MCF 10A (cell line): Measurements from ENCODE around the gene TCOF1. TPM values are rescaled to one million over a fixed set of nuclear protein-coding genes. Genes with fewer than 3 reads are reported as not detected.

Experiments
- BruUV-seq: library from RNA; stranded (reverse); fragments of 400-500 nt; replicated peaks from 2 replicates; lab custom pipeline; 2021; lab: Mats Ljungman, UMichigan
- CTCF ChIA-PET: fragments of 300-600 bp; sonication (Branson Sonifier 250); formaldehyde crosslinking; extraction: SDS; loops from one replicate; lab custom pipeline; 2021; ENCODE audit warnings: antibody characterized with exemption, inconsistent platforms; lab: Yijun Ruan, JAX
- POLR2A ChIA-PET: fragments of 300-600, 350-650 bp; sonication (Branson Sonifier 250); formaldehyde crosslinking; extraction: SDS; loops from one replicate; lab custom pipeline; 2020; ENCODE audit warnings: antibody characterized with exemption, inconsistent platforms; lab: Yijun Ruan, JAX
- DNase-seq: peaks from one replicate; pipeline ENCODE4 v3.0.0-alpha.2; 2018; ENCODE audit not compliant: unreplicated experiment
- H3K27ac Mint-ChIP-seq: one replicate; pipeline ENCODE4 v1.8.0; 2022; ENCODE audit warnings: mild to moderate bottlenecking, low read depth, mixed read lengths; ENCODE audit not compliant: unreplicated experiment
- H3K27me3 Mint-ChIP-seq: one replicate; pipeline ENCODE4 v1.8.0; 2022; ENCODE audit warnings: mixed read lengths; ENCODE audit not compliant: insufficient read depth, unreplicated experiment
- H3K36me3 Mint-ChIP-seq: one replicate; pipeline ENCODE4 v1.8.0; 2022; ENCODE audit warnings: mild to moderate bottlenecking, moderate library complexity, mixed read lengths; ENCODE audit not compliant: insufficient read depth, unreplicated experiment
- H3K4me1 Mint-ChIP-seq: one replicate; pipeline ENCODE4 v1.8.0; 2022; ENCODE audit warnings: mixed read lengths; ENCODE audit not compliant: insufficient read depth, unreplicated experiment
- H3K4me3 Mint-ChIP-seq: one replicate; pipeline ENCODE4 v1.8.0; 2022; ENCODE audit warnings: mild to moderate bottlenecking, moderate library complexity, mixed read lengths; ENCODE audit not compliant: unreplicated experiment
- H3K9me3 Mint-ChIP-seq: one replicate; pipeline ENCODE4 v1.8.0; 2022; ENCODE audit warnings: mixed read lengths; ENCODE audit not compliant: unreplicated experiment
- intact Hi-C: fragments of 100-400 bp; cut with micrococcal nuclease; formaldehyde crosslinking; loops from 2 replicates; pipeline ENCODE4 v1.14.1; 2022
- total RNA-seq: library from RNA; stranded (reverse); gene quantifications from 2 replicates; pipeline ENCODE4 v1.2.3, GENCODE V29; 2022
- TF ChIP-seq, protein P1 (sequence below): fragments of 200-600 bp; IDR thresholded peaks from one replicate; pipeline ENCODE4 v1.8.0; 2022; ENCODE audit warnings: antibody characterized with exemption, mild to moderate bottlenecking; ENCODE audit not compliant: unreplicated experiment

TCOF1 gene
- total RNA-seq, 1 experiment from 2014 or later: 83.5 TPM

DNA sequence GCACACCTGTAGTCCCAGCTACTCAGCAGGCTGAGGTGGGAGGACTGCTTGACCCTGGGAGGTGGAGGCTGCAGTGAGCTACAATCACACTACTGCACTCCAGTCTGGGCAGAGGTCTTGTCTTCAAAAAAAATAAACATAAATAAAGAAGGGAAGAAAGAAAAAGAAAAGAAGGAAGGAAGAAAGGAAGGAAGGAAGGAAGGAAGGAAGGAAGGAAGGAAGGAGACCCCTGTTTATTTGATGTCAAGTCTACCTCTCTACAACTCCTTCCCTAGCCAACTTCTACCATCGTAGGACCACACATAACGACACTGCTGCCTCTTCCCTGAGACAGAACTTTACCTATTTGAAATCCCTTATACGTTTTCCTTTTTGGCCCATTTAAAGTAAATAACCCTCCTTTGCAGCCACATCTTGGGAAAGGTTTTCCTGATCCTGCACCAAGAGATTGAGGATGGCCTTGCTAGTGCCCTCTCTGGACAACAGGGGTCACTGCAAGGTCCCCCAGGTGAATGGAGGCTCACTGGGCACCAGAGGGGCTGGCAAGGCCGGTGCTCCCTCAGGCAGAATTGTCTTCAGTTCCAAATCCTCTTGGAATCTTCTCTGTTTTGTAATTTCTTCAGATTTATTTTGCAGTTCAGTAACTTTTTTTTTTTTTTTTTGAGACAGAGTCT lies 81.5 kb downstream of the TCOF1 start:
- Mint-ChIP-seq H3K36me3 (peaks cover 28% of the 10 kb centered on the region), H3K9me3 (no peaks in the 10 kb centered on the region), H3K4me1 (peaks cover 14% of the 10 kb centered on the region), H3K27me3 (no peaks in the 10 kb centered on the region), H3K27ac (no peak overlapping the region), H3K4me3 (no peak overlapping the region)
- TF ChIP-seq, protein P1, sequence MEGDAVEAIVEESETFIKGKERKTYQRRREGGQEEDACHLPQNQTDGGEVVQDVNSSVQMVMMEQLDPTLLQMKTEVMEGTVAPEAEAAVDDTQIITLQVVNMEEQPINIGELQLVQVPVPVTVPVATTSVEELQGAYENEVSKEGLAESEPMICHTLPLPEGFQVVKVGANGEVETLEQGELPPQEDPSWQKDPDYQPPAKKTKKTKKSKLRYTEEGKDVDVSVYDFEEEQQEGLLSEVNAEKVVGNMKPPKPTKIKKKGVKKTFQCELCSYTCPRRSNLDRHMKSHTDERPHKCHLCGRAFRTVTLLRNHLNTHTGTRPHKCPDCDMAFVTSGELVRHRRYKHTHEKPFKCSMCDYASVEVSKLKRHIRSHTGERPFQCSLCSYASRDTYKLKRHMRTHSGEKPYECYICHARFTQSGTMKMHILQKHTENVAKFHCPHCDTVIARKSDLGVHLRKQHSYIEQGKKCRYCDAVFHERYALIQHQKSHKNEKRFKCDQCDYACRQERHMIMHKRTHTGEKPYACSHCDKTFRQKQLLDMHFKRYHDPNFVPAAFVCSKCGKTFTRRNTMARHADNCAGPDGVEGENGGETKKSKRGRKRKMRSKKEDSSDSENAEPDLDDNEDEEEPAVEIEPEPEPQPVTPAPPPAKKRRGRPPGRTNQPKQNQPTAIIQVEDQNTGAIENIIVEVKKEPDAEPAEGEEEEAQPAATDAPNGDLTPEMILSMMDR: peak; percentile 84
- intact Hi-C loops: loop anchor here (10.0 kb wide), 1 partner anchor 434 kb away; the partner anchor contains the start of genes HMGXB3 and TIGD6
- no TSS peak for BruUV-seq
- ChIA-PET POLR2A (interaction anchor here (2.3 kb wide), 1 partner anchor 11 kb away, joined by 13 read pairs; the partner anchor contains the start of gene RPS14), CTCF (interaction anchor here (0.5 to 1.9 kb wide), 9 partner anchors 10 to 340 kb away, joined by 3 to 8 read pairs (median 3); partner anchors contain the start of gene SMIM3)
- DNase-seq: peak; percentile 71

DNA sequence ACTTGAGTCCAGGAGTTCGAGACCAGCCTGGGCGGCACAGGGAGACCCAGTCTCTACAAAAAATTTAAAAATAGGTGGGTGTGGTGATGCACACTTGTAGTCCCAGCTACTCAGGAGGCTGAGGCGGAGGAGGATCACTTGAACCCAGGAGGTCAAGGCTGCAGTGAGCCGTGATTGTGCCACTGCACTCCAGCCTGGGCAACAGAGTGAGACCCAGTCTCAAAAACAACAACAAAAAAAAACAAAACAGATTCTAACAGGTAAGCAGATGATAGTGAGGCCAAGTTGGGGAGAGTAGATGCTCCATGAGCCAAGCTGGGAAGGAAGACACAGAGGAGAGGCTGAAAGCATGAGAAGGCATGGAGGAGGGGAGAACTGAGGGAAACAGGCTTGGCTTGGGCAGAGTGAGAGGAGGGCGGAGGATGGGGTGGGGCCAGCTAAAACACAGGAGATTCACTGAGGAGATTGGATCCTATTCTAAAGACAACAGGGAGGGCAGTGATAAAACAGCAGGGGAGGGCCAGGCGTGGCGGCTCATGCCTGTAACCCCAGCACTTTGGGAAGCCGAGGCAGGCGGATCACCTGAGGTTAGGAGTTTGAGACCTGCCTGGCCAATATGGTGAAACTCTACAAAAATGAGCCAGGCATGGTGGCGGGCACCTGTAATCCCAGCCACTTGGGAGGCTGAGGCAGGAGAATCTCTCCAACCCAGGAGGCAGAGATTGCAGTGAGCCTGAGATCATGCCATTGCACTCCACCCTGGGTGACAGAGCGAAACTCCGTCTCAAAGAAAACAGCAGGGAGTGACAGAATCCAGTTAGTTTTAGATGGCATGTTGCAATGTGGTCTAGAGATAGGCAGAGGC lies 83.7 kb downstream of the TCOF1 start:
- H3K36me3 Mint-ChIP-seq: peaks cover 50% of the 10 kb centered on the region
- peaks cover 11% of the 10 kb centered on the region for H3K4me1 Mint-ChIP-seq
- H3K27me3 Mint-ChIP-seq: no peaks in the 10 kb centered on the region
- TF ChIP-seq, protein P1: no peak
- DNase-seq: peak; percentile 30
- H3K27ac Mint-ChIP-seq: no peak overlapping the region
- H3K9me3 Mint-ChIP-seq: no peaks in the 10 kb centered on the region
- CTCF ChIA-PET: interaction anchor here (1.0 kb wide), 1 partner anchor 318 kb away, joined by 3 read pairs; no protein-coding TSS in a partner anchor
- POLR2A ChIA-PET: interaction anchor here (0.6 to 2.3 kb wide), 3 partner anchors 8 to 728 kb away, joined by 3 to 13 read pairs (median 3); partner anchors contain the start of gene RPS14
- H3K4me3 Mint-ChIP-seq: no peak overlapping the region
- no TSS peak for BruUV-seq
- intact Hi-C loops: no loop called here

DNA sequence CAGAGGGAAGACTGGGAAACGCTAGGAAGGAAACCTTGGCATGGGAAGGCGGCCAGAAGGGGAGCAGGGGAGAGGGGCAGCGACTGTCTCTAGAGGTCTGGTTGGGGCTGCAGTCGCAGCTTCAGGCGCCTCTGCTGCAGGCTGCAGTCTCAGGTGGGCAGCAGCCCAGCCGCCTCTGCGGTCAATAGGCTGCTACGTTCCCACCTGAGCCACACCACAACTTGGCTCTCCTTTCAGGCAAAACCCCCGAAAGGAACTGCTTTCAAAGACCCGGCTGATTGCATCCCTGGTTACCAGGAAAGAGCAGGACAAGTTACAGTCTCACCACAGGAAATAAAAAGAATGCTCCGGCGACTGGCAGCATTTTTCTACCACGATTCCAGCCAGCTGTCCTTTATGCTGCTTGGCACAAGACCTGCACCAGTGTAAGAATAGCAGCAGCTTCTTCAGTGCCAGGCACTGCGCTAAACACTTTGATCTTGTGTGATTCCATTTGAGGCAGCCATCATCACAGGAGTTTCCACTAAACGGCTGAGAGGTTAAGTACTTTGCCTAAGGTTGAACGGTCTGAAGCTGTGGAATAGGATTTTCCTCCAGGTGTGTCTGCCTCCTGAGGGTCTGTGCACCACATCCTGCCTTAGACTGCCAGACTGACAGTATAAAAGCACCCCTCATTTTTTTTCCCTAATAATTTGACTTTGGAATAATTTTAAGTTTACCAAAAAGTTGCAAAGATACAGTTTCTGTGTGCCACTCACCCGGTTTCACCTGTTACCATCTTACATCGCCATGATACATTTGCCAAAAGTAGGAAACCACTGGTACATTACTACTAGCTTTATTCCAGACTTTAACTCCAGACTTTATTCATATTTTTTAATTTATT lies 84.6 kb downstream of the TCOF1 start:
- DNase-seq: peak; percentile 27
- peaks cover 59% of the 10 kb centered on the region for H3K36me3 Mint-ChIP-seq
- H3K9me3 Mint-ChIP-seq: no peaks in the 10 kb centered on the region
- no TSS peak for BruUV-seq
- ChIA-PET CTCF (interaction anchor here (0.9 to 1.0 kb wide), 3 partner anchors 10 to 319 kb away, joined by 3 to 5 read pairs (median 4); no protein-coding TSS in a partner anchor), POLR2A (interaction anchor here (0.7 to 1.5 kb wide), 4 partner anchors 10 to 93 kb away, joined by 3 to 4 read pairs (median 3); no protein-coding TSS in a partner anchor)
- intact Hi-C loops: no loop called here
- H3K4me1 Mint-ChIP-seq: peaks cover 10% of the 10 kb centered on the region
- no peak overlapping the region for H3K4me3 Mint-ChIP-seq
- no peaks in the 10 kb centered on the region for H3K27me3 Mint-ChIP-seq
- TF ChIP-seq, protein P1: no peak
- H3K27ac Mint-ChIP-seq: no peak overlapping the region
